Measurements from ENCODE around the gene OSBPL3.

The OSBPL3 gene

DNA sequence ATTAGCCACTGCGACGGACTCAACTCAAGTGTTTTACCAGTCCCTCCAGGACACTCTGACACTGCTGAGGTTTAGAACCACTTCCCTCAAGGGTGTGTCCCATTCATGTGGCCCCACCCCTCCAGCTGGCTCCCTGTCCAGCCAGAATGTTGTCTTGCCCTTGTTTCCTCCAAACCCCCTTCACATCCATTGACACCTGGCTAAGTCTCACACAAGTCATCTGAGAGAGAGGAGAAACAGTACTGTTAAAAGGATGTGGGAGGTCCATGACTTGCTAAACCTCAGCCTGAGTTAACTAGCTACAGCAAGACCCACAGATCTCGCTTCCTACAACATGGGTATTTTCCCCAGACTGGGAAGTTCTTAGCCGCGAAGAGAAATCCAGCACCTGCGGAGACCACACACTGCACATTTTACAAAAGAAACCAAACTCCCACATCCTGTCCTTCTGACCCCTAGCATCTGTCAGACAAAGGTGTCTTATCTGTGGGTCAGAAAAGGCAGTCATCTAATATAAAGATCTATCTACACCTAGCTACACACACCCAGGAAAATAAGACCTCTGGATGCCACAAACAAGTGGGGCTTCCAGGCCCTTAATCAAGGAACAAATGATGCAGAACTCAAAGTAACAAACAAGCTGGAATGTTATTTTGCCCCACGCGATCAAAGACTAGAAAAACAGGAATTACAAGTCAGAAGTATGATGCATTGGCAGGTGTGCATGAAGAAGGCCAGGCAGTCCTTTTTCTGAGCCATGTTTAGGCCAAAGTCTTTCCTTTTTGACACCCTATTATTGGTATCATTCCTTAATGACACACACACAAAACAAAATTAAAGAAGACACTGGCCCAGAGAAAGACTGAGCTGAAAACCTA is 13.9 kb downstream of the OSBPL3 start:
- peak; percentile 38; the same call in 1 of the 2 replicates for TF ChIP-seq EP300 (IDR thresholded peaks at IDR 0.05; ENCODE audit: borderline replicate concordance)
- TF ChIP-seq ZBTB7A (IDR thresholded peaks at IDR 0.05; ENCODE audit: low read depth): no peak
- TF ChIP-seq TCF12 (IDR thresholded peaks at IDR 0.05; ENCODE audit: low read depth): peak; percentile 72
- TF ChIP-seq, protein P1, sequence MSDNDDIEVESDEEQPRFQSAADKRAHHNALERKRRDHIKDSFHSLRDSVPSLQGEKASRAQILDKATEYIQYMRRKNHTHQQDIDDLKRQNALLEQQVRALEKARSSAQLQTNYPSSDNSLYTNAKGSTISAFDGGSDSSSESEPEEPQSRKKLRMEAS (IDR thresholded peaks at IDR 0.05): peak; percentile 86
- no peak for TF ChIP-seq YY1 (IDR thresholded peaks at IDR 0.05; ENCODE audit: low read depth)
- peak; percentile 89 for TF ChIP-seq TEAD4 (IDR thresholded peaks at IDR 0.05)
- TF ChIP-seq NFIC (IDR thresholded peaks at IDR 0.05): peak; percentile 39; the same call in 1 of the 2 replicates
- TF ChIP-seq CREB1 (IDR thresholded peaks at IDR 0.05; ENCODE audit: low read depth): no peak

DNA sequence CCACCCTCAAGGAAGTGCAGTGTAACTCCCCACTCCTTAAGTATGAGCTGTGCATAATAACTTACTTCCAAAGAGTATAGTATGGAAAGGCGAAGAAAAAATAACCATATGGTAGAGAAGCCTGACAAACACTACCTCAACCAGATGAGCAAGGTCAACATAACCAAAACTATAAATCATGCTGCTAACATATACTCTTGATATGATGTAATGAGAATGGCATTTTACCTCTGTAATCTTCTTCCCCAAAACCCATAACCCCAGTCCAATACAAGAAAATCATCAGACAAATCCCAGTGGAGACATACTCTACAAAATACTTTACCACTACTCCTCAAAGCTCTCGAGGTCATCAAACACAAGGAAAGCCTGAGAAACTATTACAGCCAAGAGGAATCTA is 15.8 kb downstream of the OSBPL3 start:
- TF ChIP-seq CEBPB (IDR thresholded peaks at IDR 0.05) (no peak), NFIC (IDR thresholded peaks at IDR 0.05) (no peak), TEAD4 (IDR thresholded peaks at IDR 0.05) (no peak), TCF12 (IDR thresholded peaks at IDR 0.05; ENCODE audit: low read depth) (no peak), RAD21 (IDR thresholded peaks at IDR 0.05; ENCODE audit: low read depth) (no peak), TAF1 (IDR thresholded peaks at IDR 0.05; ENCODE audit: low read depth) (no peak), YY1 (IDR thresholded peaks at IDR 0.05; ENCODE audit: low read depth) (no peak), FOXM1 (IDR thresholded peaks at IDR 0.05; ENCODE audit: borderline replicate concordance, low read depth) (no peak), CREB1 (IDR thresholded peaks at IDR 0.05; ENCODE audit: low read depth) (no peak), EGR1 (IDR thresholded peaks at IDR 0.05) (no peak), EP300 (IDR thresholded peaks at IDR 0.05; ENCODE audit: borderline replicate concordance) (no peak), ZBTB7A (IDR thresholded peaks at IDR 0.05; ENCODE audit: low read depth) (no peak)
- TF ChIP-seq, protein P2, sequence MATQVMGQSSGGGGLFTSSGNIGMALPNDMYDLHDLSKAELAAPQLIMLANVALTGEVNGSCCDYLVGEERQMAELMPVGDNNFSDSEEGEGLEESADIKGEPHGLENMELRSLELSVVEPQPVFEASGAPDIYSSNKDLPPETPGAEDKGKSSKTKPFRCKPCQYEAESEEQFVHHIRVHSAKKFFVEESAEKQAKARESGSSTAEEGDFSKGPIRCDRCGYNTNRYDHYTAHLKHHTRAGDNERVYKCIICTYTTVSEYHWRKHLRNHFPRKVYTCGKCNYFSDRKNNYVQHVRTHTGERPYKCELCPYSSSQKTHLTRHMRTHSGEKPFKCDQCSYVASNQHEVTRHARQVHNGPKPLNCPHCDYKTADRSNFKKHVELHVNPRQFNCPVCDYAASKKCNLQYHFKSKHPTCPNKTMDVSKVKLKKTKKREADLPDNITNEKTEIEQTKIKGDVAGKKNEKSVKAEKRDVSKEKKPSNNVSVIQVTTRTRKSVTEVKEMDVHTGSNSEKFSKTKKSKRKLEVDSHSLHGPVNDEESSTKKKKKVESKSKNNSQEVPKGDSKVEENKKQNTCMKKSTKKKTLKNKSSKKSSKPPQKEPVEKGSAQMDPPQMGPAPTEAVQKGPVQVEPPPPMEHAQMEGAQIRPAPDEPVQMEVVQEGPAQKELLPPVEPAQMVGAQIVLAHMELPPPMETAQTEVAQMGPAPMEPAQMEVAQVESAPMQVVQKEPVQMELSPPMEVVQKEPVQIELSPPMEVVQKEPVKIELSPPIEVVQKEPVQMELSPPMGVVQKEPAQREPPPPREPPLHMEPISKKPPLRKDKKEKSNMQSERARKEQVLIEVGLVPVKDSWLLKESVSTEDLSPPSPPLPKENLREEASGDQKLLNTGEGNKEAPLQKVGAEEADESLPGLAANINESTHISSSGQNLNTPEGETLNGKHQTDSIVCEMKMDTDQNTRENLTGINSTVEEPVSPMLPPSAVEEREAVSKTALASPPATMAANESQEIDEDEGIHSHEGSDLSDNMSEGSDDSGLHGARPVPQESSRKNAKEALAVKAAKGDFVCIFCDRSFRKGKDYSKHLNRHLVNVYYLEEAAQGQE (IDR thresholded peaks at IDR 0.05; ENCODE audit: low read depth): no peak
- TF ChIP-seq, protein P3, sequence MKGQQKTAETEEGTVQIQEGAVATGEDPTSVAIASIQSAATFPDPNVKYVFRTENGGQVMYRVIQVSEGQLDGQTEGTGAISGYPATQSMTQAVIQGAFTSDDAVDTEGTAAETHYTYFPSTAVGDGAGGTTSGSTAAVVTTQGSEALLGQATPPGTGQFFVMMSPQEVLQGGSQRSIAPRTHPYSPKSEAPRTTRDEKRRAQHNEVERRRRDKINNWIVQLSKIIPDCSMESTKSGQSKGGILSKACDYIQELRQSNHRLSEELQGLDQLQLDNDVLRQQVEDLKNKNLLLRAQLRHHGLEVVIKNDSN (IDR thresholded peaks at IDR 0.05): no peak
- TF ChIP-seq, protein P1 (IDR thresholded peaks at IDR 0.05): no peak

DNA sequence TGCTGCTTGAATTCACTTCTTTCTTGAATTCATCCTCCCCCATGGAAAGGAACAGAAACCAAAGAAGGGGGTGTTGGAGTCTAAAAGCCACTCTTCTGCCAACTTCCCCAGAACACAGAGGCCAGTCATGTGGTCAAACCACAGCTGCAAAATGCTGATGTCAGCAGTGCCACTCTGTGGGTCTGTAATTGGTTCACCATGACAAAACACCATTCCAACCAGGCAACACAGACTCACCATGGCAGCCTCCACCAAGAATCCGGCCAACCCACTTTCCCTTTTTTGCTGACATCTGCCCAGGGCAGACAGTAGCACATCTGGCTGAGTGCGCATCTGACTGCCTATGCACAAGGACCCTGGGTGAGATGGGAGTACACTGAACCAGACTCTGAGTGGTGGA is 16.8 kb downstream of the OSBPL3 start:
- no peak for TF ChIP-seq EGR1 (IDR thresholded peaks at IDR 0.05)
- no peak for TF ChIP-seq CEBPB (IDR thresholded peaks at IDR 0.05)
- TF ChIP-seq TCF12 (IDR thresholded peaks at IDR 0.05; ENCODE audit: low read depth): no peak
- no peak for TF ChIP-seq TEAD4 (IDR thresholded peaks at IDR 0.05)
- TF ChIP-seq, protein P3 (IDR thresholded peaks at IDR 0.05): no peak
- TF ChIP-seq NFIC (IDR thresholded peaks at IDR 0.05): no peak
- no peak for TF ChIP-seq RAD21 (IDR thresholded peaks at IDR 0.05; ENCODE audit: low read depth)
- TF ChIP-seq, protein P2 (IDR thresholded peaks at IDR 0.05; ENCODE audit: low read depth): no peak
- TF ChIP-seq ZBTB7A (IDR thresholded peaks at IDR 0.05; ENCODE audit: low read depth): no peak

DNA sequence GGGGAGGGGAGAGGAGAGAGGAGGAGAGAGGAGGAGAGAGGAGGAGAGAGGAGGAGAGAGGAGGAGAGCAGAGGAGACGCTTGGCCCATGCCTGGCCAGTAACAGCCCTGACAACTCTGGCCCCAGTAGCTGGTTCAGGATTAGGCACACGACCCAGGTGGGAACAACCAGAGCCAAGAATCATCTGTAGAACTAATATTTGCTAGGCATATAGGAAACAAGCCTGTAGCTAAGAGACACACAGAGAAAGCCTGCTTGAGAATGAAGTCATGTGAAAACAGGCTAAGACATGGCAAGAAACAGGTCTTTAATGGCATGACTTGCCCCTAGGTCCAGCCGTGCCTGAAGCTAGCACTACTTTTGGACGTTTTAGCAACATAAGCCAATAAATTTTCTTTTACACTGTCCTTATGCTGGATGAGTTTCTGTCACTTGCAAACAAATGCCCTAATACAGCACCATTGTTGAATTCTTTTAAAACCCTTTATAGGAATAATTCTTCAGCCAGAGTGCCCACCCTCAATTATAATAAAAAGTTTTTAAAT is 17.5 kb downstream of the OSBPL3 start:
- TF ChIP-seq CEBPB (IDR thresholded peaks at IDR 0.05) (no peak), EGR1 (IDR thresholded peaks at IDR 0.05) (no peak), YY1 (IDR thresholded peaks at IDR 0.05; ENCODE audit: low read depth) (no peak), TEAD4 (IDR thresholded peaks at IDR 0.05) (no peak), FOXM1 (IDR thresholded peaks at IDR 0.05; ENCODE audit: borderline replicate concordance, low read depth) (no peak), RAD21 (IDR thresholded peaks at IDR 0.05; ENCODE audit: low read depth) (no peak), ZBTB7A (IDR thresholded peaks at IDR 0.05; ENCODE audit: low read depth) (no peak), CREB1 (IDR thresholded peaks at IDR 0.05; ENCODE audit: low read depth) (no peak), EP300 (IDR thresholded peaks at IDR 0.05; ENCODE audit: borderline replicate concordance) (no peak), TAF1 (IDR thresholded peaks at IDR 0.05; ENCODE audit: low read depth) (no peak), NFIC (IDR thresholded peaks at IDR 0.05) (no peak), TCF12 (IDR thresholded peaks at IDR 0.05; ENCODE audit: low read depth) (no peak)
- TF ChIP-seq, protein P3 (IDR thresholded peaks at IDR 0.05): no peak
- TF ChIP-seq, protein P2 (IDR thresholded peaks at IDR 0.05; ENCODE audit: low read depth): no peak
- TF ChIP-seq, protein P1 (IDR thresholded peaks at IDR 0.05): no peak
